Measurements from ENCODE around the gene DMBX1. TPM values are rescaled to one million over a fixed set of nuclear protein-coding genes. Genes with fewer than 3 reads are reported as not detected.

The DMBX1 gene
- total and polyA plus RNA-seq, 4 experiments from 2014 or later: not detected

DNA sequence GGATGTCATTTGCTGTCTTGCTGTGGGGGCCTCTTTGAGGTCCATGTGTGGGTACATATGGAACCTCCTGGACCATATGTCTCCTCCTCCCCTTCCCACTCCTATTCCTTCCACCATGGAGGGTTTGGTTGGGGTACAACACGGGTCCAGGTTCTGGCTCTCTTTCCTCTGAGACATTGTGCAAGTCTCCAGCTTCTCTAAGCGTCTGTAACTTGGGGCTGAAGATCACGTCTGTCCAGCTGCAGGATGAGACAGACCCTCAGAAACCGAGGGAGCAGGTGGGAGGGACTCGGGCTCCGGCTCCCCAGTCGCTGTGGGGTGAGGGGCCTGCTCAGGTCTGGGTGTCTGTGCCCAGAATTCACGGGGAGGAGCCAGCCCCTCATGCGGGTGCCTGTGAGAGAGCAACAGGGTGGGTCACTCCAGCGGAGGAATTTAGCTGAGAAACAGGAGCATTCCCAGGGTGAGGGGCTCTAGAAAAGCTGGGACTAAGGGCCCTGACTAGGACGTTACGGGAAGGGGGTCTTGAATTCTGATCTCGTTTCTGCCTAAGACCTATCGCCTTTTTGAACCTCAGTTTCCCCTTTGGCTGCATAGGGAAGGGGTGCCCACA lies 42.0 kb upstream of the DMBX1 start:
- intact Hi-C loops (cut with micrococcal nuclease): loop anchor here (1.0 kb wide), 3 partner anchors 30 to 278 kb away; no protein-coding TSS in a partner anchor
- Mint-ChIP-seq H3K9me3 (no peaks in the 10 kb centered on the region), H3K27me3 (peaks cover 34 to 48% of the 10 kb centered on the region in 2 donors), H3K27ac (no peak overlapping the region), H3K4me1 (peaks cover 15 to 42% (median 25%) of the 10 kb centered on the region in 4 donors), H3K4me3 (peak overlapping the region in 5 of 8 donors; percentile 17 to 54 (median 34)), H3K36me3 (peaks cover 0 to 4% of the 10 kb centered on the region in 2 donors)
- no peaks in the 10 kb centered on the region for H3K9me3 ChIP-seq (ENCODE audit: control insufficient read depth in 1 of 2, low read length in 2 of 2)
- no peaks in the 10 kb centered on the region for H3K36me3 ChIP-seq (ENCODE audit: insufficient read depth, low read length)
- H3K4me1 ChIP-seq (ENCODE audit: insufficient read depth, low read length): peaks cover 17% of the 10 kb centered on the region
- H3K4me3 ChIP-seq (ENCODE audit: low read length in 2 of 2): no peak overlapping the region
- ChIA-PET POLR2A (ENCODE audit: partially characterized antibody) (interaction anchor here (1.2 to 1.4 kb wide), 2 partner anchors 25 to 145 kb away, joined by 3 to 4 read pairs; no protein-coding TSS in a partner anchor), CTCF (ENCODE audit: partially characterized antibody) (interaction anchor here (0.5 to 4.7 kb wide), 23 partner anchors 10 to 279 kb away, joined by 3 to 67 read pairs (median 4); no protein-coding TSS in a partner anchor)
- peaks cover 6% of the 10 kb centered on the region for H3K27me3 ChIP-seq (ENCODE audit: insufficient read depth, low read length)
- DNase-seq: no peak
- H3K27ac ChIP-seq (ENCODE audit: low read depth, low read length): no peak overlapping the region

DNA sequence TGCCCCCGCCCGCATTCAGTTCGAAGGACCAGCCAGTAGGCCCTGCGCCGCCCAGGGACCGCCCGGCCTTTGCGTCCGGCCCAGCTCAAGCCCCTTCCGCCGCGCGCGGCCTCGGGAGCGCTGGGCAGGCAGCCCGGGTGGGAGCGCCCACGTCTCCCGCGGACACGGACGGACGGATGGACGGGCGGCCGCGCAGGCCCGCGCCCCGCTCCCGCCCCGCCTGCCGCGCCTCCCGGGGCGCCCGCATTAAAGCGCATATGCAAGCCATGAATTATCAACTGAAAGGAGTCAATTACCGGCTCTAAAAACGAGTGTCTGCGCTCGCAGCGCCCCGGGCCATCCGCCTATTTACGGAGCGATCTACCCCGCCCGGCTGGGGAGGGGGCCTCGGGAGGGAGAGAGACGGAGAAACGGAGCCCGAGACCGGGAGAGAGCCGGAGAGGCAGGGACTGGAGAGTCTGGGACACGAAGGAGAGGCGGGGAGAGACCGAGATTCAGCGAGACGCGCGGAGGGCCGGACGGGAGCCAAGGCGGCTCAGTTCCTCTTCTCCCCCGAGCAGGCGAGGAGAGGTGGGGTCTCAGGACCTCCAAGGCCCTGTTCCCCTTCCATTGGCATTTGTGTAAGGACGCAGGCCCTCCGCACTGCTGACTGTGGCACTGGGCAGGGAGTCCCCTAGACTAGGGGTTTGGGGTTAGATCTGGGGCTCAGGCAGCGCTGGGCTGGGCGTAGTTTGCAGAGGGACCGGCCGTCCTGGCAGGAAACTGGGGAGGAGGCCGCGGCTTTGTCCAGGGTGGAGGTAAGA lies 41.3 kb upstream of the DMBX1 start:
- no peaks in the 10 kb centered on the region for H3K36me3 ChIP-seq (ENCODE audit: insufficient read depth, low read length)
- ChIA-PET POLR2A (ENCODE audit: partially characterized antibody) (interaction anchor here (1.4 kb wide), 1 partner anchor 26 kb away, joined by 4 read pairs; no protein-coding TSS in a partner anchor), CTCF (ENCODE audit: partially characterized antibody) (interaction anchor here (0.9 to 4.7 kb wide), 6 partner anchors 11 to 277 kb away, joined by 3 to 67 read pairs (median 6); no protein-coding TSS in a partner anchor)
- intact Hi-C loops (cut with micrococcal nuclease): no loop called here
- Mint-ChIP-seq H3K27ac (peak overlapping the region in 1 of 7 donors; percentile 37), H3K4me3 (peak overlapping the region in 7 of 8 donors; percentile 48 to 83 (median 69)), H3K36me3 (peaks cover 0 to 4% of the 10 kb centered on the region in 2 donors), H3K4me1 (peaks cover 12 to 39% (median 22%) of the 10 kb centered on the region in 4 donors), H3K9me3 (no peaks in the 10 kb centered on the region), H3K27me3 (peaks cover 36 to 51% of the 10 kb centered on the region in 2 donors)
- H3K27ac ChIP-seq (ENCODE audit: low read depth, low read length): no peak overlapping the region
- DNase-seq: no peak
- peaks cover 12% of the 10 kb centered on the region for H3K4me1 ChIP-seq (ENCODE audit: insufficient read depth, low read length)
- H3K4me3 ChIP-seq (ENCODE audit: low read length in 2 of 2): no peak overlapping the region
- peaks cover 6% of the 10 kb centered on the region for H3K27me3 ChIP-seq (ENCODE audit: insufficient read depth, low read length)
- H3K9me3 ChIP-seq (ENCODE audit: control insufficient read depth in 1 of 2, low read length in 2 of 2): no peaks in the 10 kb centered on the region

DNA sequence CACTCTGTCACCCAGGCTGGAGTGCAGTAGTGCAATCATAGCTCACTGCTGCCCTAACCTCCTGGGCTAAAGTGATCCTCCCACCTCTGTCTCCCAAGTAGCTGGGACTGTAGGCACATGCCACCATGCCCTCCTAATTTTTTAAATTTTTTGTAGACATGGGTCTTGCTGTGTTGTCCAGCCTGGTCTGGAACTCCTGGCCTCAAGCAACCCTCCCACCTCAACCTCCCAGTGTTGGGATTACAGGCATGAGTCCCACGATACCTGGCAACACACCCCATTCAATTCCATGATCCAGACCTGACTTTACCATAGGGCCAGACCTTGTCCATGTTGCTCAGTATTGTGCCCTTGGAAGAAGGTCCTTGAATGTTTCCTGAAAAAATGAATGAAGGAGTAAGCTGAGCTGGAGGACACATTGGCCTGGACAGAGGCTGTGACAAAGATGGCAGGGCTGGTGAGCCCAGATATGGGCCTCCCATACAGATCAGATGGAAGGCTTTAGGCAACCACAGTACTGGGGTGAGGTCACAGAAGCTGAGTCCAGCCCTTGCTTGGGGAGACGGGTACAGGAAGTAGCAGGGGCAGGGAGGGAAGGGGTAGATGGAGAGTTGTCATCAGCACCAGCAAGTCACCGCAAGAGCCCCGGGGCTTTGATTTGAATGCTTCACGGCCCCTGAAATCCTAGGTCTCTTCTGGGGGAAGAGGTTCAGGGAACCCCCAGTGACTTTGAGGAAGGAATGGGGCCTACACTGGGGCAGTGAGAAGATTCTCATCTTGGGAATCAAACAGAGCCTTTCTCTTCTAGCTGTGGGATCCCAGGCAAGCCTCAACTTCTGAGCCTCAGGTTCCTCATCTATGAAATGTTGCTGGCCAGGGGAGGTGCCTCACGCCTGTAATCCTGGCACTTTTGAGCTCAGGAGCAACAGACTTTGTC lies 40.1 kb upstream of the DMBX1 start:
- intact Hi-C loops (cut with micrococcal nuclease): no loop called here
- Histone ChIP-seq H3K27me3 (ENCODE audit: insufficient read depth, low read length) (peaks cover 6% of the 10 kb centered on the region), H3K27ac (ENCODE audit: low read depth, low read length) (no peak overlapping the region), H3K36me3 (ENCODE audit: insufficient read depth, low read length) (no peaks in the 10 kb centered on the region), H3K4me3 (ENCODE audit: low read length in 2 of 2) (no peak overlapping the region), H3K9me3 (ENCODE audit: control insufficient read depth in 1 of 2, low read length in 2 of 2) (no peaks in the 10 kb centered on the region), H3K4me1 (ENCODE audit: insufficient read depth, low read length) (peaks cover 12% of the 10 kb centered on the region)
- Mint-ChIP-seq H3K27ac (no peak overlapping the region), H3K4me3 (peak overlapping the region in 2 of 8 donors; percentile 24 to 67), H3K36me3 (peaks cover 0 to 4% of the 10 kb centered on the region in 2 donors), H3K27me3 (peaks cover 38 to 52% of the 10 kb centered on the region in 2 donors), H3K4me1 (peaks cover 11 to 39% (median 22%) of the 10 kb centered on the region in 4 donors), H3K9me3 (no peaks in the 10 kb centered on the region)
- no peak for DNase-seq
- ChIA-PET CTCF (ENCODE audit: partially characterized antibody) (interaction anchor here (1.6 to 2.3 kb wide), 5 partner anchors 8 to 79 kb away, joined by 3 to 9 read pairs (median 4); no protein-coding TSS in a partner anchor), POLR2A (ENCODE audit: partially characterized antibody) (no interaction called here)

DNA sequence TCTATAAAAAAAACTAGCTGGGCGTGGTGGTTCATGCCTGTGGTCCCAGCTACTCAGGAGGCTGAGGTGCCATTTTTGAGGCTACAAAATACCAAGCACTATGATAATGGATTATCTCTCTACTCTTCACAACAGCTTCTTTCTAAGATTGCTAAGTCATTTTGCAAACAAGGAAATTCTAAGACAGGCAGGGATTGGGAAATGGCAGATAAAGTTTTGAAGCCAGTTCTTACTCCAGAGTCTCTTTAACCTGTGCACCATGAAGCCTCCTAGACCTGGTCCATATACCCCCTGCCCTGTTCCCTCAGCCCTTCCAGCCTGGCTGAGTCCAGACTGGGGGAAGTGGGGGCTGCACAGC lies 39.5 kb upstream of the DMBX1 start:
- no peaks in the 10 kb centered on the region for H3K9me3 Mint-ChIP-seq
- Histone ChIP-seq H3K27me3 (ENCODE audit: insufficient read depth, low read length) (peaks cover 6% of the 10 kb centered on the region), H3K27ac (ENCODE audit: low read depth, low read length) (no peak overlapping the region), H3K4me1 (ENCODE audit: insufficient read depth, low read length) (peaks cover 12% of the 10 kb centered on the region), H3K4me3 (ENCODE audit: low read length in 2 of 2) (no peak overlapping the region), H3K36me3 (ENCODE audit: insufficient read depth, low read length) (no peaks in the 10 kb centered on the region), H3K9me3 (ENCODE audit: control insufficient read depth in 1 of 2, low read length in 2 of 2) (no peaks in the 10 kb centered on the region)
- no peak overlapping the region for H3K27ac Mint-ChIP-seq
- DNase-seq: no peak
- POLR2A ChIA-PET (ENCODE audit: partially characterized antibody): no interaction called here
- intact Hi-C loops (cut with micrococcal nuclease): no loop called here
- CTCF ChIA-PET (ENCODE audit: partially characterized antibody): interaction anchor here (1.6 to 2.3 kb wide), 5 partner anchors 8 to 78 kb away, joined by 3 to 9 read pairs (median 4); no protein-coding TSS in a partner anchor
- peaks cover 42 to 58% of the 10 kb centered on the region in 2 donors for H3K27me3 Mint-ChIP-seq
- H3K36me3 Mint-ChIP-seq: peaks cover 0 to 4% of the 10 kb centered on the region in 2 donors
- H3K4me1 Mint-ChIP-seq: peaks cover 11 to 32% (median 22%) of the 10 kb centered on the region in 4 donors
- H3K4me3 Mint-ChIP-seq: no peak overlapping the region

DNA sequence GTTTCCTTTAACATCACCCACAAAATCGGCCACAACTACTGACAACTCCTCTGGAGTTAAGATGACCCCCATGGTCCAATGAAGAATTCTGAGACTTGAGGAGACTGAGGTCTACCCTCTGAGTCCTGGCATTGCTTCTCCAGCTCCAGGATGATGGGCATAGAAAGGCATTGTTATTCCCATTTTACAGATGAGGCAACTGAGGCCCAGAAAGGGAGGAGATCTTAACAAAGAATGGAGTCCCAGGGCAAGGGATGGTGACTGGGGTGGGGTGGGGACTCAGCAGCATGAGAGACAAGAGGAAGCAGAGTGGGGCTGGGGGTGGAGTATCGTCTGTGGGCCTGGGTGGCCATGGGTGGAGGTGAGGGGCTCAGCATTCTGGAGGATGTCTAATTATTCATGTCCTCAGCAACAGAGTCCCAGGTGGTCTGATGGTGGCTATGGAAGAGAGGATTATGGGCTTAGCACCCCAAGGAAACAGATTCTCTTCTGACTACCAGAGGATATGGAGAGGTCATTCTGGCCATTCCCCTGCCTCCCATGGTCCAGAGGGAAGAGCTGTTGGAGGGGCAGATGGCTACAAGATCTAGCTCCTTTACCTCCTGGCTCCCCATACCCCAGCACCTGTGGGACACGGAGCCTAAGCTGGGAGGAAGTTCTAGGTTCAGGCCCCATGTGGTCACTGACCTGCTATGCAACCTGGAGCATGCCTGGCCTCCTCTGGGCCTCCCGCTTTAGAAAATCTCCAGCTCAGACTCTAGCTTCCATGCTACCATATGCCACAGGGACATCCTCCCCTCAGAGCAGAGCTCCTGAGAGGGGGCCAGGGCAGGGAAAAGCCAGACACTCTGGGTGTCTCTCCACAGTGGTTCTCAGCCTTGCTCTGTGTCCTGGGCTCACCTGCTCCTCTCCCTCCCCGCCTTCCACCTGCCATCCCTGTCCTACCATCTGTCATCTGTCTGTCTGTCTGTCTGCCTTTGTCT lies 37.4 kb upstream of the DMBX1 start:
- no peak for DNase-seq
- ChIA-PET POLR2A (ENCODE audit: partially characterized antibody) (no interaction called here), CTCF (ENCODE audit: partially characterized antibody) (interaction anchor here (2.3 kb wide), 1 partner anchor 10 kb away, joined by 7 read pairs; no protein-coding TSS in a partner anchor)

DNA sequence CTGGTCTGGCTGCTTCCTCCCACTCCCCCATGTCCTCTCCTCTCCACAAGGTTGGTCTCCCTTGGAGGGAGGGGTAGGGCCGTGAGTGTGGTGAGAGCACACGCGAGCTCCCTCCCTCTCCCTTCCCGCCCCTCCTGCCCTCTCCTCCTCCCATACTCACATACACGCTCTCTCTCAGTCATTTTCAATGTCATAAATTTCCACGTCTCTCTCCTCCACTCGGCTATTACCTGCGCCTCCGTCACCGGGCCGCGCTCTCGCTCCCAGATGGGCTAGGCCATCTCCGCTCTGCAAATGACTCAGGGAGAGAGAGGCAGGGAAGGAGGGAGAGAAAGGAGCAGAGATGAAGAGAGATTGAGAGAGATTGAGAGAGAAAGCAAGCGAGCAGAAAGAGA lies 36.7 kb upstream of the DMBX1 start:
- POLR2A ChIA-PET (ENCODE audit: partially characterized antibody): no interaction called here
- no peak overlapping the region for H3K4me3 Mint-ChIP-seq
- H3K27me3 Mint-ChIP-seq: peaks cover 28 to 48% of the 10 kb centered on the region in 2 donors
- intact Hi-C loops (cut with micrococcal nuclease): no loop called here
- H3K27ac ChIP-seq (ENCODE audit: low read depth, low read length): no peak overlapping the region
- no peaks in the 10 kb centered on the region for H3K9me3 ChIP-seq (ENCODE audit: control insufficient read depth in 1 of 2, low read length in 2 of 2)
- no peaks in the 10 kb centered on the region for H3K36me3 Mint-ChIP-seq
- peaks cover 3% of the 10 kb centered on the region for H3K27me3 ChIP-seq (ENCODE audit: insufficient read depth, low read length)
- H3K9me3 Mint-ChIP-seq: no peaks in the 10 kb centered on the region
- CTCF ChIA-PET (ENCODE audit: partially characterized antibody): no interaction called here
- H3K27ac Mint-ChIP-seq: no peak overlapping the region
- H3K36me3 ChIP-seq (ENCODE audit: insufficient read depth, low read length): no peaks in the 10 kb centered on the region
- H3K4me1 Mint-ChIP-seq: peaks cover 4 to 17% (median 11%) of the 10 kb centered on the region in 4 donors
- peaks cover 6% of the 10 kb centered on the region for H3K4me1 ChIP-seq (ENCODE audit: insufficient read depth, low read length)
- no peak overlapping the region for H3K4me3 ChIP-seq (ENCODE audit: low read length in 2 of 2)
- DNase-seq: no peak

More for the DNA sequence above, 37.4 kb upstream of the DMBX1 start:
- Mint-ChIP-seq H3K9me3 (no peaks in the 10 kb centered on the region), H3K4me3 (no peak overlapping the region), H3K27ac (no peak overlapping the region), H3K4me1 (peaks cover 7 to 23% (median 15%) of the 10 kb centered on the region in 4 donors), H3K36me3 (no peaks in the 10 kb centered on the region), H3K27me3 (peaks cover 32 to 52% of the 10 kb centered on the region in 2 donors)
- intact Hi-C loops (cut with micrococcal nuclease): no loop called here
- Histone ChIP-seq H3K27me3 (ENCODE audit: insufficient read depth, low read length) (peaks cover 6% of the 10 kb centered on the region), H3K27ac (ENCODE audit: low read depth, low read length) (no peak overlapping the region), H3K4me1 (ENCODE audit: insufficient read depth, low read length) (peaks cover 7% of the 10 kb centered on the region), H3K9me3 (ENCODE audit: control insufficient read depth in 1 of 2, low read length in 2 of 2) (no peaks in the 10 kb centered on the region), H3K4me3 (ENCODE audit: low read length in 2 of 2) (no peak overlapping the region), H3K36me3 (ENCODE audit: insufficient read depth, low read length) (no peaks in the 10 kb centered on the region)
